ENCODE measurements around the gene CCDC88C. TPM values are rescaled to one million over a fixed set of nuclear protein-coding genes. Genes with fewer than 3 reads are reported as not detected.
"Not testable (repeated sequence)": the region's sequence is repeated elsewhere in the genome, so short reads cannot be mapped to it uniquely, and the experiment has no call there.

CCDC88C gene
- total RNA-seq, 1 donor from 2014 or later, result 9.2 TPM

DNA sequence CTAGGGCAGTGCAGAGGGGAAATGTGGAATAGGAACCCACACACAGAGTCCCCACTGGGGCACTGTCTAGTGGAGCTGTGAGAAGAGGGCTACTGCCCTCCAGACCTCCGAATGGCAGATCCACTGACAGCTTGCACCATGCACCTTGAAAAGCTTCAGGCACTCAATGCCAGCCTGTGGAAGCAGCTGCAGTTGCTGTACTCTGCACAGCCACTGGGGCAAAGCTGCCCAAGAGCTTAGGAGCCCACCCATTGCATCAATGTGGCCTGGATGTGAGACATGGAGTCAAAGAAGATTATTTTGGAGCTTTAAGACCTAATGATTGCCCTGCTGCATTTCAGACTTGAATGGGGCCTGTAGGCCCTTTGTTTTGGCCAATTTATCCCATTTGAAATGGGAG is 21.7 kb upstream of the CCDC88C start:
- H3K27ac ChIP-seq, result no peak overlapping the region
- intact Hi-C loops (cut with DNase I), result no loop called here
- H3K36me3 ChIP-seq, result no peaks in the 10 kb centered on the region
- TF ChIP-seq, protein P1, sequence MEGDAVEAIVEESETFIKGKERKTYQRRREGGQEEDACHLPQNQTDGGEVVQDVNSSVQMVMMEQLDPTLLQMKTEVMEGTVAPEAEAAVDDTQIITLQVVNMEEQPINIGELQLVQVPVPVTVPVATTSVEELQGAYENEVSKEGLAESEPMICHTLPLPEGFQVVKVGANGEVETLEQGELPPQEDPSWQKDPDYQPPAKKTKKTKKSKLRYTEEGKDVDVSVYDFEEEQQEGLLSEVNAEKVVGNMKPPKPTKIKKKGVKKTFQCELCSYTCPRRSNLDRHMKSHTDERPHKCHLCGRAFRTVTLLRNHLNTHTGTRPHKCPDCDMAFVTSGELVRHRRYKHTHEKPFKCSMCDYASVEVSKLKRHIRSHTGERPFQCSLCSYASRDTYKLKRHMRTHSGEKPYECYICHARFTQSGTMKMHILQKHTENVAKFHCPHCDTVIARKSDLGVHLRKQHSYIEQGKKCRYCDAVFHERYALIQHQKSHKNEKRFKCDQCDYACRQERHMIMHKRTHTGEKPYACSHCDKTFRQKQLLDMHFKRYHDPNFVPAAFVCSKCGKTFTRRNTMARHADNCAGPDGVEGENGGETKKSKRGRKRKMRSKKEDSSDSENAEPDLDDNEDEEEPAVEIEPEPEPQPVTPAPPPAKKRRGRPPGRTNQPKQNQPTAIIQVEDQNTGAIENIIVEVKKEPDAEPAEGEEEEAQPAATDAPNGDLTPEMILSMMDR (IDR thresholded peaks at IDR 0.05), result no peak
- no peaks in the 10 kb centered on the region for H3K4me1 ChIP-seq
- H3K4me3 ChIP-seq, result no peak overlapping the region
- DNase-seq (ENCODE audit: low spot score in 2 of 2), result no peak
- no peaks in the 10 kb centered on the region for H3K27me3 ChIP-seq
- H3K9me3 ChIP-seq, result no peaks in the 10 kb centered on the region

DNA sequence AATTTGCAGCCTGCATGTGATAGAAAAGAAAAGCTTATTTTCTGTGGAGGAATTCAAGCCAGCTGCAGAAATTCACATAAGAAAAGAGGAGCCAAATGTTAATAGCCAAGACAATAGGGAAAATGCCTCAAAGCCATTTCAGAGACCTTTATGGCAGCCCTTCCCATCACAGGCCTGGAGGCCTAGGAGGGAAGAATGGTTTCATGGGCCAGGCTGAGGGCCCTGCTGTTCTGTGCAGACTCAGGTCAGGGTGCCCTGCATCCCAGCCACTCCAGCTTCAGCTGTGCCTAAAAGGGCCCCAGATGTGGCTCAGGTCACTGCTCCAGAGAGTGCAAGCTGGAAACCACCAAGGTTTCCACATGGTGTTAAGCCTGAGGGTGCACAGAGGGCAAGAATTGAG is 21.2 kb upstream of the CCDC88C start:
- Histone ChIP-seq H3K9me3 (no peaks in the 10 kb centered on the region), H3K4me3 (no peak overlapping the region), H3K36me3 (no peaks in the 10 kb centered on the region), H3K27ac (no peak overlapping the region), H3K4me1 (no peaks in the 10 kb centered on the region), H3K27me3 (no peaks in the 10 kb centered on the region)
- no peak for DNase-seq (ENCODE audit: low spot score in 2 of 2)
- intact Hi-C loops (cut with DNase I), result no loop called here
- TF ChIP-seq, protein P1 (IDR thresholded peaks at IDR 0.05), result no peak

DNA sequence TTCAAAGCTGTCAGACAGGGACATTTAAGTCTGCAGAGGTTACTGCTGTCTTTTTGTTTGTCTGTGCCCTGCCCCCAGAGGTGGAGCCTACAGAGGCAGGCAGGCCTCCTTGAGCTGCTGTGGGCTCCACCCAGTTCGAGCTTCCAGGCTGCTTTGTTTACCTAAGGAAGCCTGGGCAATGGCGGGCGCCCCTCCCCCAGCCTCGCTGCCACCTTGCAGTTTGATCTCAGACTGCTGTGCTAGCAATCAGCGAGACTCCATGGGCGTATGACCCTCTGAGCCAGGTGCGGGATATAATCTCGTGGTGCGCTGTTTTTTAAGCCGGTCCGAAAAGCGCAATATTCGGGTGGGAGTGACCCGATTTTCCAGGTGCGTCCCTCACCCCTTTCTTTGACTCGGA is 18.6 kb upstream of the CCDC88C start:
- H3K9me3 ChIP-seq; H3K4me3 ChIP-seq; H3K4me1 ChIP-seq; H3K27ac ChIP-seq; intact Hi-C loops (cut with DNase I); DNase-seq (ENCODE audit: low spot score in 2 of 2); H3K36me3 ChIP-seq; H3K27me3 ChIP-seq: not testable (repeated sequence)

DNA sequence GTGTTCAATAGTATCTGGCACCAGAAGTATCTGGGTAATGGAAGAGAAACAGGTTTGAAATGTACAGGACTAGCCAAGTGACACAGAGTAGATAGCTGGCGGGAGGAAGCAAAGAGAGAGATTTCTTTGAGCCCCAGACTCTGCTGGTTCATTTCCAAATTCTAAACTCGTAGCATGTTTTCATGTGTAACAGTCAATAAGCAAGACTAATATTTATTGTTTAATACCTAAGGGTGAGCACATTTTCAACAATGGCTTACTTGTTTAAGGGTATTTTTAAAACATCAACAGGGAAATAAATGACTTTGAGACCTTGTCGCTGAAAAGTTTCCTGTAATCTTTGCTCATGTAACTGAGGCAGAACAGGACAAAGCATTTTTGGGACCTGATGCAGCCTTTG is 11.8 kb upstream of the CCDC88C start:
- Histone ChIP-seq H3K9me3 (no peaks in the 10 kb centered on the region), H3K4me3 (no peak overlapping the region), H3K27ac (no peak overlapping the region), H3K4me1 (no peaks in the 10 kb centered on the region), H3K27me3 (no peaks in the 10 kb centered on the region), H3K36me3 (no peaks in the 10 kb centered on the region)
- intact Hi-C loops (cut with DNase I), result no loop called here
- DNase-seq (ENCODE audit: low spot score in 2 of 2), result no peak
- TF ChIP-seq, protein P1 (IDR thresholded peaks at IDR 0.05), result no peak

- H3K4me1 ChIP-seq; intact Hi-C loops (cut with DNase I); DNase-seq (ENCODE audit: low spot score in 2 of 2); H3K4me3 ChIP-seq; H3K9me3 ChIP-seq; H3K27ac ChIP-seq; H3K27me3 ChIP-seq; H3K36me3 ChIP-seq: not testable (repeated sequence)
Observed at GRCh38 chr14:91428931-91429330, 11.3 kb upstream of the CCDC88C start.

DNA sequence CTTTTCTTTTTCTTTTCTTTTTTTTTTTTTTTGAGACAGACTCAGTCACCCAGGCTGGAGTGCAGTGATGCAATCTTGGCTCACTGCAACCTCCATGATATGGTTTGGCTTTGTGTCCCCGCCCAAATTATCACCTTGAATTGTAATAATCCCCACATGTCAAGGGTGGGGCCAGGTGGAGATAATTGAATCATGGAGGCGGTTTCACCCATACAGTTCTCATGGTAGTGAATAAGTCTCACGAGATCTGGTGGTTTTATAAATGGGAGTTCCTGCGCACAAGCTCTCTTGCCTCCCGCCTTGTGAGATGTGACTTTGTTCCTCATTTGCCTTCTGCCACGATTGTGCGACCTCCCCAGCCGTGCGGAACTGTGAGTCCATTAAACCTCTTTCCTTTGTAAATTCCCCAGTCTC is 7.9 kb upstream of the CCDC88C start:
- H3K36me3 ChIP-seq; H3K4me1 ChIP-seq; H3K4me3 ChIP-seq; intact Hi-C loops (cut with DNase I); DNase-seq (ENCODE audit: low spot score in 2 of 2); H3K9me3 ChIP-seq; H3K27ac ChIP-seq; H3K27me3 ChIP-seq: not testable (repeated sequence)

- no peak overlapping the region for H3K4me3 ChIP-seq
Observed at GRCh38 chr14:91424813-91425530, 7.4 kb upstream of the CCDC88C start.

More at GRCh38 chr14:91424813-91425530, 7.4 kb upstream of the CCDC88C start:
- Histone ChIP-seq H3K36me3 (no peaks in the 10 kb centered on the region), H3K9me3 (no peaks in the 10 kb centered on the region), H3K4me1 (no peaks in the 10 kb centered on the region), H3K27me3 (no peaks in the 10 kb centered on the region), H3K27ac (no peak overlapping the region)
- TF ChIP-seq, protein P1 (IDR thresholded peaks at IDR 0.05), result no peak
- intact Hi-C loops (cut with DNase I), result no loop called here
- DNase-seq (ENCODE audit: low spot score in 2 of 2), result no peak

Data from ascending aorta (tissue), 2 donors.